Trophoblast cell (in vitro differentiated cells and primary cell): ENCODE measurements around the gene GPR160.

Source experiments
- DNase-seq, 2 donors: peaks; one replicate each; pipeline ENCODE4 v3.0.0-alpha.2; 2016
- H2AFZ ChIP-seq: 2 replicates; pipeline ENCODE4 v1.6.1; 2013; ENCODE audit warnings: low read length, moderate library complexity, mild to moderate bottlenecking; ENCODE audit not compliant: insufficient read depth, poor library complexity
- H2AK5ac ChIP-seq: 2 replicates; pipeline ENCODE4 v1.6.1; 2013; ENCODE audit warnings: mild to moderate bottlenecking, low read length
- H2BK120ac ChIP-seq: 2 replicates; pipeline ENCODE4 v1.6.1; 2013; ENCODE audit warnings: low read length, mild to moderate bottlenecking, moderate library complexity; ENCODE audit not compliant: insufficient read depth, poor library complexity
- H2BK12ac ChIP-seq: 2 replicates; pipeline ENCODE4 v1.6.1; 2013; ENCODE audit warnings: mild to moderate bottlenecking, low read length, moderate library complexity
- H2BK5ac ChIP-seq: 2 replicates; pipeline ENCODE4 v1.6.1; 2013; ENCODE audit warnings: low read length, low read depth, moderate library complexity, mild to moderate bottlenecking; ENCODE audit not compliant: poor library complexity
- H3K14ac ChIP-seq: 2 replicates; pipeline ENCODE4 v1.6.1; 2013; ENCODE audit warnings: mild to moderate bottlenecking, low read length
- H3K18ac ChIP-seq: 2 replicates; pipeline ENCODE4 v1.6.1; 2013; ENCODE audit warnings: mild to moderate bottlenecking, low read length
- H3K23ac ChIP-seq: 2 replicates; pipeline ENCODE4 v1.6.1; 2013; ENCODE audit warnings: low read length
- H3K27ac ChIP-seq: 2 replicates; pipeline ENCODE4 v1.5.1; 2013; ENCODE audit warnings: low read depth, mild to moderate bottlenecking, inconsistent platforms, low read length, moderate library complexity
- H3K27me3 ChIP-seq: 2 replicates; pipeline ENCODE4 v1.6.1; 2013; ENCODE audit warnings: inconsistent platforms, mild to moderate bottlenecking, low read length, moderate library complexity; ENCODE audit not compliant: insufficient read depth
- H3K36me3 ChIP-seq, 2 experiments: 1 replicate in 1 of 2; 2 replicates in 1 of 2; pipeline ENCODE4 v1.6.1; 2013; ENCODE audit warnings: low read length in 2 of 2, mild to moderate bottlenecking in 2 of 2, moderate library complexity in 1 of 2; ENCODE audit not compliant: insufficient read depth in 2 of 2, control insufficient read depth in 1 of 2
- H3K4ac ChIP-seq: 2 replicates; pipeline ENCODE4 v1.6.1; 2013; ENCODE audit warnings: low read depth, mild to moderate bottlenecking, low read length, moderate library complexity
- H3K4me1 ChIP-seq, 2 experiments: 1 replicate in 1 of 2; 2 replicates in 1 of 2; pipeline ENCODE4 v1.6.1; 2013; ENCODE audit warnings: low read length in 2 of 2, mild to moderate bottlenecking in 2 of 2, moderate library complexity in 1 of 2; ENCODE audit not compliant: insufficient read depth in 2 of 2, control insufficient read depth in 1 of 2
- H3K4me2 ChIP-seq: 2 replicates; pipeline ENCODE4 v1.6.1; 2013; ENCODE audit warnings: inconsistent platforms, mild to moderate bottlenecking, low read length, moderate library complexity
- H3K4me3 ChIP-seq: 2 replicates; pipeline ENCODE4 v1.5.1; 2013; ENCODE audit warnings: mild to moderate bottlenecking, low read depth, low read length, inconsistent platforms
- H3K79me1 ChIP-seq: one replicate; pipeline ENCODE4 v1.6.1; 2013; ENCODE audit warnings: low read length
- H3K79me2 ChIP-seq: 2 replicates; pipeline ENCODE4 v1.6.1; 2013; ENCODE audit warnings: low read length, mild to moderate bottlenecking; ENCODE audit not compliant: control insufficient read depth, insufficient read depth, poor library complexity
- H3K9ac ChIP-seq: 2 replicates; pipeline ENCODE4 v1.6.1; 2013; ENCODE audit warnings: mild to moderate bottlenecking, low read length
- H3K9me3 ChIP-seq: 2 replicates; pipeline ENCODE4 v1.6.1; 2013; ENCODE audit warnings: low read depth, mild to moderate bottlenecking, control low read depth, inconsistent platforms, low read length; ENCODE audit not compliant: insufficient read depth
- H4K12ac ChIP-seq: 2 replicates; pipeline ENCODE4 v1.6.1; 2013; ENCODE audit warnings: low read depth, mild to moderate bottlenecking, low read length, moderate library complexity
- H4K8ac ChIP-seq: 2 replicates; pipeline ENCODE4 v1.6.1; 2013; ENCODE audit warnings: low read depth, mild to moderate bottlenecking, low read length, moderate library complexity
- H4K91ac ChIP-seq: one replicate; pipeline ENCODE4 v1.6.1; 2013; ENCODE audit warnings: low read depth, mild to moderate bottlenecking, low read length, moderate library complexity
- WGBS: extraction: QIAGEN DNeasy Blood & Tissue Kit; methylation state at CpG from one replicate; pipeline ENCODE4 v1.1.7; 2013; ENCODE audit warnings: missing lambda C conversion rate; ENCODE audit not compliant: insufficient read length, insufficient coverage; ENCODE audit errors: extremely low coverage; 5-methylcytosine and 5-hydroxymethylcytosine counted together

The GPR160 gene

GRCh38 chr3:170024581-170024980 lies 13.2 kb upstream of the GPR160 start:
- H3K27ac ChIP-seq, result no peak overlapping the region
- no peak overlapping the region for H2AK5ac ChIP-seq
- H2AFZ ChIP-seq, result no peak overlapping the region
- no peaks in the 10 kb centered on the region for H3K4me1 ChIP-seq
- H2BK120ac ChIP-seq, result no peak overlapping the region
- H2BK12ac ChIP-seq, result no peak overlapping the region
- no peaks in the 10 kb centered on the region for H3K9me3 ChIP-seq
- no peaks in the 10 kb centered on the region for H3K79me1 ChIP-seq
- no peak overlapping the region for H3K4me3 ChIP-seq
- H4K12ac ChIP-seq, result no peak overlapping the region
- H3K4me2 ChIP-seq, result no peak overlapping the region
- H3K18ac ChIP-seq, result no peak overlapping the region
- no peak overlapping the region for H3K9ac ChIP-seq
- no peaks in the 10 kb centered on the region for H3K36me3 ChIP-seq
- no peak overlapping the region for H2BK5ac ChIP-seq
- no peak overlapping the region for H4K8ac ChIP-seq
- no peaks in the 10 kb centered on the region for H3K79me2 ChIP-seq
- DNase-seq, result no peak
- no peak overlapping the region for H4K91ac ChIP-seq
- H3K23ac ChIP-seq, result no peak overlapping the region
- H3K14ac ChIP-seq, result no peak overlapping the region
- no peaks in the 10 kb centered on the region for H3K27me3 ChIP-seq
- no peak overlapping the region for H3K4ac ChIP-seq
- no CpG with 5 or more reads among the region's 4 CpGs for WGBS

DNA sequence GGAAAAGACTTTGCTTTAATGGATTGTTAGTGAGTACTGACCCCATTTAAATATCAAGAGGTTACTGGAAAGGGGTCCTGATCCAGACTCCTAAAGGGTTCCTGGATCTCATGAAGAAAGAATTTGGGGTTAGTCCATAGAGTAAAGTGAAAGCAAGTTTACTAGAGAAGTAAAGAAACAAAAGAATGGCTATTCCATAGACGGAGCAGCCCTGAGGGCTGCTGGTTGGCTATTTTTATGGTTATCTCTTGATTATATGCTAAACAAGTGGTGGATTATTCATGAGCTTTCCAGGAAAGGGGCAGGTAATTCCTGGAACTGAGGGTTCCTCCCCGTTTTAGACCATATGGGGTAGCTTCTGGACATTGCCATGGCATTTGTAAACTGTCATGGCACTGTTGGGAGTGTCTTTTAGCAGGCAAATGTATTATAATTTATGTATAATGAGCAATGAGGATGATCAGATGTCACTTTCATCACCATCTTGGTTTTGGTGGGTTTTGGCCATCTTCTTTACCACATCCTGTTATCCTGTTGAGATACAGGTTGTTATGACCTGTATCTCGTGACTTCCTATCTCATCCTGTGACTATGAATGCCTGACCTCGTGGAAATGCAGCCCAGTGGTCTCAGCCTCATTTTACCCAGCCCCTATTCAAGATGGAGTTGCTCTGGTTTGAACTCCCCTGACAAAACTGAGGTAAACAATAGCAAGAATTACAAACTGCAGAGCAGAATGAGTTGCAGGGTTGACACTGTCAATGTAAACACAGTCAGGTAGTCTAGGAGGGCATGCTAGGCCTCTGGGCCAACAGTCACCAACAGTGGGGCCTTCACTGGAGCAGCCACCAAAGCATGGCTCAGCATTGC lies 10.3 kb upstream of the GPR160 start:
- no peak overlapping the region for H3K4me3 ChIP-seq
- no peak overlapping the region for H2BK120ac ChIP-seq
- no CpG with 5 or more reads among the region's 4 CpGs for WGBS

DNA sequence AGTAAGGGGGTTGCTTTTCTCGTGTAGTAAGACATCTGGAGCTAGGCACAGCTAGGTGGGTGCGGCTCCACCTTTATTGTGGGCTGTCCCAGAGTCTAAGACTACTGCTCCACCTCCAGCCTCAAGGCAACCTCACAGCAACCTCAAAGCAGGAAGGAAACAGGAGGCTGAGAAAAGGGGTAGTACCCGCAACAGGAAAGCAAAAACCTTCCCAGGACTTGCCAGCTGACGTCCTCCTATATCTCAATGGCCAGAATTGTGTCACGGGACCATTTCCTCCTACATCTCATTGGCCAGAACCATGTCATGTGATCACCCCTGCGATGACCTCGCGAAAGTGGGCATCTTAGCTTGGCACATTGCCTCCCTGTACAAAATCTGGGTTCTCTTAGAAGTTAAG lies 4.3 kb upstream of the GPR160 start:
- Histone ChIP-seq H3K14ac (no peak overlapping the region), H2BK5ac (no peak overlapping the region), H3K9ac (no peak overlapping the region), H2BK120ac (no peak overlapping the region), H4K12ac (no peak overlapping the region), H3K27me3 (no peaks in the 10 kb centered on the region), H4K91ac (no peak overlapping the region), H3K79me1 (no peaks in the 10 kb centered on the region), H3K36me3 (no peaks in the 10 kb centered on the region), H4K8ac (no peak overlapping the region), H3K9me3 (no peaks in the 10 kb centered on the region), H3K18ac (no peak overlapping the region), H3K79me2 (no peaks in the 10 kb centered on the region), H2AFZ (no peak overlapping the region), H3K23ac (no peak overlapping the region), H2AK5ac (no peak overlapping the region), H2BK12ac (no peak overlapping the region), H3K4ac (no peak overlapping the region), H3K4me3 (no peak overlapping the region), H3K4me1 (peaks cover 3 to 5% of the 10 kb centered on the region in 2 experiments), H3K27ac (no peak overlapping the region), H3K4me2 (no peak overlapping the region)
- no CpG with 5 or more reads among the region's 8 CpGs for WGBS
- no peak for DNase-seq

More for the DNA sequence above, 10.3 kb upstream of the GPR160 start:
- H3K23ac ChIP-seq, result no peak overlapping the region
- H3K4me2 ChIP-seq, result no peak overlapping the region
- H2BK5ac ChIP-seq, result no peak overlapping the region
- no peaks in the 10 kb centered on the region for H3K9me3 ChIP-seq
- no peak for DNase-seq
- H3K79me2 ChIP-seq, result no peaks in the 10 kb centered on the region
- no peaks in the 10 kb centered on the region for H3K4me1 ChIP-seq
- no peak overlapping the region for H3K18ac ChIP-seq
- no peak overlapping the region for H3K27ac ChIP-seq
- H3K9ac ChIP-seq, result no peak overlapping the region
- H2AK5ac ChIP-seq, result no peak overlapping the region
- H2BK12ac ChIP-seq, result no peak overlapping the region
- H3K36me3 ChIP-seq, result no peaks in the 10 kb centered on the region
- no peak overlapping the region for H4K12ac ChIP-seq
- H3K79me1 ChIP-seq, result no peaks in the 10 kb centered on the region
- no peak overlapping the region for H2AFZ ChIP-seq
- no peak overlapping the region for H4K91ac ChIP-seq
- H3K14ac ChIP-seq, result no peak overlapping the region
- no peak overlapping the region for H4K8ac ChIP-seq
- H3K27me3 ChIP-seq, result no peaks in the 10 kb centered on the region
- H3K4ac ChIP-seq, result no peak overlapping the region

DNA sequence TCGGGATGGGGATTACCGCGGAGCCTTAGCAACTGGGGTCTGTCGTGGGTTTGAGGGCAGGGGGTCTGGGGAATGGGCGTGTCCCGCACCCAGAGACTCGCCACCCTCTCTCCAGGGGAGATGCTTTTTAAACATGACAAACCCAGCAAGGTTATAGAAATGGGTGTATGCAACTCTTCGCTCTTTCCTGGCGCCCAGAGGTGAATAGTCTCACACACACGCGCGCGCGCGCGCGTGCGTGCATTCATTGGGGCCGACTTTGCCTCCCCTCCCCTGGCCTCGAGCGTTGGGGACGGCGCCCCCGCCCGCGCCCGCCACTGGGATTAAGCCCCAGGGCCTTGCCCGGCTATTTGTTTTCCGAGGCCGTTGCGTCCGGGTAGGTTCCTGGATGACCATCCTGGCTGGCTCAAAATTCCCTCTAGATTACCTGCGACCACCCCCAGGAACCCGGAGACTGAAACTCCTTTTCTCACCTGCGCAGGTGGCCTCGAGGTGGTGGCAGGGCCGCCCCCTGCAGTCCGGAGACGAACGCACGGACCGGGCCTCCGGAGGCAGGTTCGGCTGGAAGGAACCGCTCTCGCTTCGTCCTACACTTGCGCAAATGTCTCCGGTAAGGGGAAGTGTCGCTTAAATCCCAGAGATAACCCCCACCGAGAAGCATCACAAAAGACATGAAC lies 777 bp downstream of the GPR160 start:
- H4K91ac ChIP-seq, result no peak overlapping the region
- no peak overlapping the region for H3K9ac ChIP-seq
- no CpG with 5 or more reads among the region's 51 CpGs for WGBS
- H3K18ac ChIP-seq, result no peak overlapping the region
- peak overlapping the region; percentile 71 for H3K4me3 ChIP-seq
- peaks cover 6% of the 10 kb centered on the region in 2 experiments for H3K4me1 ChIP-seq
- no peaks in the 10 kb centered on the region for H3K27me3 ChIP-seq
- peak overlapping the region; percentile 26 for H2AFZ ChIP-seq
- H3K27ac ChIP-seq, result no peak overlapping the region
- DNase-seq, result peak; percentile 50 to 55
- no peak overlapping the region for H4K8ac ChIP-seq
- H3K36me3 ChIP-seq, result no peaks in the 10 kb centered on the region
- no peak overlapping the region for H2BK5ac ChIP-seq
- H3K23ac ChIP-seq, result no peak overlapping the region
- H3K79me2 ChIP-seq, result no peaks in the 10 kb centered on the region
- H3K79me1 ChIP-seq, result no peaks in the 10 kb centered on the region
- H2BK12ac ChIP-seq, result no peak overlapping the region
- no peak overlapping the region for H2BK120ac ChIP-seq
- H3K4me2 ChIP-seq, result peak overlapping the region; percentile 95
- H3K4ac ChIP-seq, result no peak overlapping the region
- no peak overlapping the region for H4K12ac ChIP-seq
- H3K14ac ChIP-seq, result no peak overlapping the region
- H3K9me3 ChIP-seq, result no peaks in the 10 kb centered on the region
- H2AK5ac ChIP-seq, result no peak overlapping the region
